Uterus (tissue), 2 donors: ENCODE measurements around the gene TRANK1.

Source experiments
- CTCF ChIP-seq, 4 experiments: fragments of 200-600 bp in 2 of 4; fragments of 450-650 bp in 2 of 4; sonication (generic) in 2 of 4; IDR thresholded peaks; one replicate each; pipeline ENCODE4 v1.5.1; 2016 to 2019; ENCODE audit warnings: antibody characterized with exemption in 4 of 4, mild to moderate bottlenecking in 2 of 4, moderate library complexity in 1 of 4
- POLR2A ChIP-seq, 2 donors: fragments of 450-650 bp; IDR thresholded peaks; one replicate each; pipeline ENCODE4 v1.6.1; 2016; ENCODE audit warnings: antibody characterized with exemption in 2 of 2, mild to moderate bottlenecking in 1 of 2, moderate library complexity in 1 of 2

GRCh38 chr3:36981006-36981405 is 36.2 kb upstream of the TRANK1 start:
- no peak for TF ChIP-seq POLR2A (IDR thresholded peaks at IDR 0.05)
- TF ChIP-seq CTCF (IDR thresholded peaks at IDR 0.05): no peak
